AG20443 (cell line): ENCODE results near the gene HTRA3.

Source experiments
- DNase-seq: peaks from one replicate; pipeline ENCODE4 v3.0.0; 2012; ENCODE audit warnings: low spot score, mixed read lengths

Gene HTRA3

GRCh38 chr4:8292478-8293107, 23.0 kb downstream of the HTRA3 start:
- no peak for DNase-seq

GRCh38 chr4:8293131-8293975, 23.8 kb downstream of the HTRA3 start:
- no peak for DNase-seq

- no peak for DNase-seq
Observed at GRCh38 chr4:8294036-8294435, 24.5 kb downstream of the HTRA3 start.

DNA sequence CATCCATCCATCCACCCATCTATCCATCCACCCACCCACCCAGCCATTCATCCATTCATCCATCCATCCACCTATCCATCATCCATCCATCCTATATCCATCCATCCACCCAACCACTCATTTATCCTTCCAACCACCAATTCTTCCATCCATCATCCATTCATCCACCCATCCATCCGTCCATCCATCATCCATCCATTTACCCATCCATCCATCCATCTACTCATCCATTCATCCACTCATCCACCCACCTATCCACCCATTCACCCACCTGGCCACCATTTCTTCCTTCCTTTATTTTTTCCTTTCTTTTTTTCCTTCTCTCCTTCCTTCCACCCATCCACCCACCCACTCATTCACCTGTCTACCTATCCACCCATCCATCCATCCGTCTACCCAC, 25.2 kb downstream of the HTRA3 start:
- no peak for DNase-seq

GRCh38 chr4:8295471-8295870, 25.9 kb downstream of the HTRA3 start:
- no peak for DNase-seq

GRCh38 chr4:8296491-8296890, 26.9 kb downstream of the HTRA3 start:
- DNase-seq: no peak

- no peak for DNase-seq
Observed at GRCh38 chr4:8297141-8297601, 27.6 kb downstream of the HTRA3 start.

- DNase-seq: no peak
Observed at GRCh38 chr4:8297691-8298485, 28.3 kb downstream of the HTRA3 start.

DNA sequence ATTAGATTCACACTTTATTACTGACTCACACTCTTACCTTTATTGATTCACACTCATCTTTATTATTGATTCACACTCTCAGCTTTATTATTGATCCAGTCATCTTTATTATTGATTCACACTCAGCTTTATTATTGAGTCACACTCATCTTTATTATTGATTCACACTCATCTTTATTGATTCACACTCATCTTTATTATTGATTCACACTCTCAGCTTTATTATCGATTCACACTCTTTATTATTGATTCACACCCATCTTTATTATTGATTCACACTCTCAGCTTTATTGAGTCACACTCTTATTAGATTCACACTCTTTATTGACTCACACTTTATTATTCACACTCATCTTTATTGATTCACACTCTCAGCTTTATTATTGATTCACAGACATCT, 31.3 kb downstream of the HTRA3 start:
- DNase-seq: no peak

- DNase-seq: no peak
Observed at GRCh38 chr4:8301851-8302730, 32.5 kb downstream of the HTRA3 start.

DNA sequence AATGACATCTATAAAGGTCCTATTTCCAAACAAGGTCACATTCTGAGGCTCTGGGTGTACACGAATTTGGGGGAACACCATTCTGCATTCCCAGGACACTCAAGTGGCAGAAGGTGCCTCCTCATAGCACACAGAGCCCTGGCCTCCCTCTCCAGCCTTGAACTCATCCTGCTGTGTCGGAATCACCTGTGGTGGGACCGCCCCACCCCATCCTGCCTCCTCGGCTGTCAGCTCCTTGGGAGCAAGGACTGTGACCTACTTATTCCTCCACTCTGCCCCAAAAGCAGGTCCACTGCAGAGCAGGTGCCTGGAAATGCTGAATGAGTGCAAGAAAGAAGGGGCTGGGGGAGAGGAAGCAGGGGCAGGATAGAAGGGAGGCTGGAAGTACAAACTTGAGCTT, 33.5 kb downstream of the HTRA3 start:
- no peak for DNase-seq

- DNase-seq: peak; percentile 86
Observed at GRCh38 chr4:8303485-8304281, 34.1 kb downstream of the HTRA3 start.

DNA sequence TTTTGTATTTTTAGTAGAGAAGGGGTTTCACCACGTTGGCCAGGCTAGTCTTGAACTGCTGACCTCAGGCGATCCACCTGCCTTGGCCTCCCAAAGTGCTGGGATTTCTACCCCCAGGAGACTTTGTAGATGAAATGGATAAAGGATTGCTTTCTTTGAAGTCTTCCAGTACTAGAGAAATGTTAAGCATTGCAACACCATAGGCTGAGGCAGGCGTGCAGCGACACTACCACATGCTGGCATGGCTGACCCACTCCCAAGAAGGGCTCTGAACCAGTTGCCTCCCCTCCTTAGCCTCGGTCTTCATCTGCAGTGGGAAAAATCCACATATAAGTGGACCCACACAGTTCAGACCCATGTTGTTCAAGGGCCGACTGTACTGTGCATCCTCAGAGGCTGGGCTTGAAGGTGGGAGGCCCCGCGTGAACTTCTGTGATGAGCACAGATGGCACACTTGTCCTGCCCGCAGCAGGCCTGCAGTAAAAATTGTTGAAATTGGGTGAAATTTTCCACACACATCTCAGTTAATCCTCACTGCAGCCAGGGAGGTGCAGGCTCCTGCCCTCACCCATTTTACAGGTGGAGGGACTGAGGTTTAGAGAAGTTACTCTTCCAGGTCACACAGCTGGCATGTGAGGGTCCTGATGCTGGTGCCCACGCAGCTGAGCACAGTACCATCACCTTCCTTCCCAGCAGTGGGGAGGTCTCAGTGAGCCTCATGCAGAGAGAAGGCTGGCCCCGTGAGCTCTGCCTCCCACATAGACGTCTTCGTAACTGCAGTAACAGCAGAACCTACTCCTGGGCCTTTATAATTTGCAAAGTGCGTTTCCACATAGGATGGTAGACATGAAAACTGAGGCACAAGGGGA, 35.5 kb downstream of the HTRA3 start:
- DNase-seq: no peak

DNA sequence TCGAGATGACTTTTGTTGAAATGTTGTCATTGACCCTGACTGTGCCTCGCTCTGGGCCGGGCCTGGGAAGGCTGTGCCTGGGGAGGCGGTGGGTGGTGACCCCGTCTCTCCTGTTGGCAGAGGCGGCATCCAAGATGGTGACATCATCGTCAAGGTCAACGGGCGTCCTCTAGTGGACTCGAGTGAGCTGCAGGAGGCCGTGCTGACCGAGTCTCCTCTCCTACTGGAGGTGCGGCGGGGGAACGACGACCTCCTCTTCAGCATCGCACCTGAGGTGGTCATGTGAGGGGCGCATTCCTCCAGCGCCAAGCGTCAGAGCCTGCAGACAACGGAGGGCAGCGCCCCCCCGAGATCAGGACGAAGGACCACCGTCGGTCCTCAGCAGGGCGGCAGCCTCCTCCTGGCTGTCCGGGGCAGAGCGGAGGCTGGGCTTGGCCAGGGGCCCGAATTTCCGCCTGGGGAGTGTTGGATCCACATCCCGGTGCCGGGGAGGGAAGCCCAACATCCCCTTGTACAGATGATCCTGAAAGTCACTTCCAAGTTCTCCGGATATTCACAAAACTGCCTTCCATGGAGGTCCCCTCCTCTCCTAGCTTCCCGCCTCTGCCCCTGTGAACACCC, 36.4 kb downstream of the HTRA3 start:
- no peak for DNase-seq

DNA sequence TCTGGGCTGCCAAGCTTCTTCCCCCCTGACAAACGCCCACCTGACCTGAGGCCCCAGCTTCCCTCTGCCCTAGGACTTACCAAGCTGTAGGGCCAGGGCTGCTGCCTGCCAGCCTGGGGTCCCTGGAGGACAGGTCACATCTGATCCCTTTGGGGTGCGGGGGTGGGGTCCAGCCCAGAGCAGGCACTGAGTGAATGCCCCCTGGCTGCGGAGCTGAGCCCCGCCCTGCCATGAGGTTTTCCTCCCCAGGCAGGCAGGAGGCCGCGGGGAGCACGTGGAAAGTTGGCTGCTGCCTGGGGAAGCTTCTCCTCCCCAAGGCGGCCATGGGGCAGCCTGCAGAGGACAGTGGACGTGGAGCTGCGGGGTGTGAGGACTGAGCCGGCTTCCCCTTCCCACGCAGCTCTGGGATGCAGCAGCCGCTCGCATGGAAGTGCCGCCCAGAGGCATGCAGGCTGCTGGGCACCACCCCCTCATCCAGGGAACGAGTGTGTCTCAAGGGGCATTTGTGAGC, 37.0 kb downstream of the HTRA3 start:
- peak; percentile 48 for DNase-seq

- DNase-seq: no peak
Observed at GRCh38 chr4:8307121-8307520, 37.6 kb downstream of the HTRA3 start.

GRCh38 chr4:8307714-8308113, 38.2 kb downstream of the HTRA3 start:
- no peak for DNase-seq

GRCh38 chr4:8308144-8308543, 38.6 kb downstream of the HTRA3 start:
- no peak for DNase-seq
